TTC549 (cell line): ENCODE data around the gene TAF11L2.
"Not testable (repeated sequence)": the region's sequence is repeated elsewhere in the genome, so short reads cannot be mapped to it uniquely, and the experiment has no call there.

Experiments
- FAIRE-seq: peaks from 2 replicates; lab custom pipeline; 2012; peaks lifted over from hg19 to GRCh38; lab: Jason Lieb, UNC

TAF11L2 gene

DNA sequence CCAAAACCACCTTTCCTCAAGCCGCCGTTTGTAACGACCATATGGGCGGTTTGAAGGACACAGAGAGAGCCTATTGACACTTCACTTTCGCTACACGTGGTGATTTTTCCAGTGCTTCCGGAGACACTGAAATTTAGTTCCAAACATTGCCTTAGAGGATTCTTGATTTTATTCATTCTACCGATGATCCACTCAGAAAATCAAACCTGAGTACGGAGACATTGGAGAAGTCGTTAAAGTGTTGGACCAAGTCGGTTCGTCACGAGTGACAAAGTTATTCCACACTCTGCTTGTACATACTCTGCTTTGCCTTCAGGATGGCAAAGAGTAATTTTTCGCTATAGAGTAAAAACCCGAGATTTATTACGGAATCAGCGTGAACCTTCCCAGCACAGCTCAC lies 28.5 kb downstream of the TAF11L2 start:
- FAIRE-seq, result not testable (repeated sequence)

DNA sequence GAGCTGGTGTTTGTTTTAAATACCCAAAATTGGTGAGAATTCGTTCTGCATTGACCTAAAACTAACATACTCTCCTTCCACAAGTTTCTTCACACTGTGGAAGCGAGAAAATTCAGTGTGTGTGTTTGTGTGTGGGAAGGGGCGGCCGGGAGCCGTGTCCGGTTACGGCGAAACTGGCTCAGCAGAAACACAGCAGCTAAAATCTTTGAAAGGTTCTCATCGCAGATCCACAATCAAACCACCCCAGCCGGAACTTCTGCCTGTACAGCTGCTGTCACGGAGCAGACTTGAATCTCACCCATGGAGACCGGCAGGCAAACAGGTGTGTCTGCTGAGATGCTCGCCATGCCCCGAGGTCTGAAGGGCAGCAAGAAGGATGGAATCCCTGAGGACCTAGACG lies 30.3 kb downstream of the TAF11L2 start, which contains the start of gene TAF11L6:
Gene TAF11L6, plus strand, starts transcription at position 301 of the 400 bp plus-strand sequence.
- not testable (repeated sequence) for FAIRE-seq
